Tibial artery (tissue), 4 donors: ENCODE measurements around the gene WASF2.

Source experiments
- DNase-seq, 2 donors: peaks; one replicate each; pipeline ENCODE4 v3.0.0-alpha.2; 2019
- H3K27ac ChIP-seq, 2 donors: fragments of 200-600 bp; sonication (generic) in 1 of 2; 1 replicate in 1 of 2; 2 replicates in 1 of 2; pipeline ENCODE4 v1.5.1; 2018 to 2019; ENCODE audit warnings: mild to moderate bottlenecking in 1 of 2
- H3K27me3 ChIP-seq, 2 donors: fragments of 200-600 bp; sonication (generic) in 1 of 2; one replicate each; pipeline versions ENCODE4 v1.5.1 to v1.6.0; 2016 to 2019
- H3K36me3 ChIP-seq, 3 donors: fragments of 200-600 bp; sonication (generic) in 2 of 3; one replicate each; pipeline ENCODE4 v1.5.1; 2016 to 2019; ENCODE audit warnings: mild to moderate bottlenecking in 2 of 3
- H3K4me1 ChIP-seq, 4 donors: fragments of 200-600 bp; sonication (generic) in 2 of 4; 1 replicate in 3 of 4; 2 replicates in 1 of 4; pipeline ENCODE4 v1.5.1; 2016 to 2019
- H3K4me3 ChIP-seq, 2 donors: fragments of 200-600 bp; sonication (generic) in 1 of 2; 1 replicate in 1 of 2; 2 replicates in 1 of 2; pipeline ENCODE4 v1.5.1; 2018 to 2019; ENCODE audit warnings: mild to moderate bottlenecking in 2 of 2
- H3K9me3 ChIP-seq, 3 donors: fragments of 200-600 bp; sonication (generic) in 1 of 3; one replicate each; pipeline ENCODE4 v1.5.1; 2016 to 2019
- intact Hi-C: fragments of 100-400 bp; cut with DNase I; formaldehyde crosslinking; loops from one replicate; pipeline ENCODE4 v1.15.0; 2023; ENCODE audit warnings: low total_unique reads
- TF ChIP-seq, protein P1 (sequence below), 2 experiments: fragments of 200-600 bp in 1 of 2; fragments of 450-650 bp in 1 of 2; IDR thresholded peaks; one replicate each; pipeline ENCODE4 v1.5.1; 2017 to 2019; ENCODE audit warnings: antibody characterized with exemption in 2 of 2, mild to moderate bottlenecking in 1 of 2, moderate library complexity in 1 of 2

Gene WASF2

DNA sequence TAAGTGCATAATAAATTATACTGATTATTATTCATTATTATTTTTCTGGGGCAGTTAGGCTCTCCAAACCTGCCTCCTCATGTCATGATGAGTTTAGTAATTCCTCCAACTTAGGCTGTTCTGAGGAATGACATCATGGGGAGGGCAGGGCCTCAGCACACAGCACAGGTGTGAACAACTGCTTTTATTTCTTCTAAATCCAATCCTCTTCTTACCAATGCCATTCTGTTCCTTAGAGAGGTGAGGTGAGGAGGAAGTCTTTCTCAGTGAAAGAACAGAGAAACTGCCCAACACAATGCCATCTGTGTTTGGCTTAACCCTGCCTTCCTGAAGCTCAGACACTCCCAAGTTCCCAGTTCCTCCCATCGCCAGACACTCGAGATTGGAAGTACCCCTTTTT is 45.4 kb upstream of the WASF2 start:
- TF ChIP-seq, protein P1, sequence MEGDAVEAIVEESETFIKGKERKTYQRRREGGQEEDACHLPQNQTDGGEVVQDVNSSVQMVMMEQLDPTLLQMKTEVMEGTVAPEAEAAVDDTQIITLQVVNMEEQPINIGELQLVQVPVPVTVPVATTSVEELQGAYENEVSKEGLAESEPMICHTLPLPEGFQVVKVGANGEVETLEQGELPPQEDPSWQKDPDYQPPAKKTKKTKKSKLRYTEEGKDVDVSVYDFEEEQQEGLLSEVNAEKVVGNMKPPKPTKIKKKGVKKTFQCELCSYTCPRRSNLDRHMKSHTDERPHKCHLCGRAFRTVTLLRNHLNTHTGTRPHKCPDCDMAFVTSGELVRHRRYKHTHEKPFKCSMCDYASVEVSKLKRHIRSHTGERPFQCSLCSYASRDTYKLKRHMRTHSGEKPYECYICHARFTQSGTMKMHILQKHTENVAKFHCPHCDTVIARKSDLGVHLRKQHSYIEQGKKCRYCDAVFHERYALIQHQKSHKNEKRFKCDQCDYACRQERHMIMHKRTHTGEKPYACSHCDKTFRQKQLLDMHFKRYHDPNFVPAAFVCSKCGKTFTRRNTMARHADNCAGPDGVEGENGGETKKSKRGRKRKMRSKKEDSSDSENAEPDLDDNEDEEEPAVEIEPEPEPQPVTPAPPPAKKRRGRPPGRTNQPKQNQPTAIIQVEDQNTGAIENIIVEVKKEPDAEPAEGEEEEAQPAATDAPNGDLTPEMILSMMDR (IDR thresholded peaks at IDR 0.05) = no peak
- Histone ChIP-seq H3K4me3 (no peak overlapping the region), H3K36me3 (peaks cover 19 to 32% (median 27%) of the 10 kb centered on the region in 3 donors), H3K27me3 (no peaks in the 10 kb centered on the region), H3K4me1 (peaks cover 4 to 54% (median 43%) of the 10 kb centered on the region in 4 donors), H3K9me3 (no peaks in the 10 kb centered on the region), H3K27ac (peak overlapping the region; percentile 76 to 82)
- intact Hi-C loops = loop anchor here (5.0 kb wide), 1 partner anchor 123 kb away; no protein-coding TSS in a partner anchor
- DNase-seq = no peak

DNA sequence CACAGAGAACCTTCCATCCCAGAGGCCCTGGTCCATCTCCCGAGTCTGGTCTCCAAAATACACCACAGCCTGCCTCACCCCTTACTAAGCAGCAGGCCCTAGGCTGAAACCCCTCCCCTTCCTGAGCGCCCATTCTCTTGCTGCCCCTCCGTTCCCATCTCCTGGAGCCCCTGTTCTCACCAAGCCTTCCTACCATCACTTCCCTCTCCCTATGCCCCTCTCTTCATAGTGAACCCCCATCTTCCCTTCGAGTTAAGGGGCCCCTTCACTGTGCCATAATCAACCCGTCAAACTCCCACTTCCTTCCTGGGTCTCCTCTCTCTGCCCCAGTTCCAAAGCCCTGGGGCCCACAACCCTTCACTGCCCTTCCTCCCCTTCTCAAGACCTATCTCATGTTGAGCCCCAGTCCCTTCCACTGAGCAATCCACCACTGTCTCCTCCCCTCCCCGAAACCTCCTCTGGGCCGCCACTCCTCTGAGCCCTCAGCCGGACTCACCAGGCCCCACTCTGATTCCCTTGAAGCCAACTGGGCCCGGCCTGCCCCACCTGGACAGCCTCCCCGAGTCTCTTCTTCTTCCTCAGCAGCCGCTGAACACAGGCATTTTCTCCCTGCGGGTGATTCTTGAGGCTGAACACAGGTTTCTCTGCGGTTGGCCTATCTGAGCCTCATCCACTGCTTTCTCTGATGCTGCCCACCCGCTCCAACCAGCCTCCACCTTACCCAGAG is 42.2 kb upstream of the WASF2 start:
- peak overlapping the region; percentile 2 to 38 for H3K27ac ChIP-seq
- no peak overlapping the region for H3K4me3 ChIP-seq
- no peaks in the 10 kb centered on the region for H3K9me3 ChIP-seq
- H3K36me3 ChIP-seq = peaks cover 19 to 32% (median 27%) of the 10 kb centered on the region in 3 donors
- peaks cover 11 to 50% (median 43%) of the 10 kb centered on the region in 4 donors for H3K4me1 ChIP-seq
- peak in 1 of 2 donors; percentile 63 for DNase-seq
- TF ChIP-seq, protein P1 (IDR thresholded peaks at IDR 0.05) = no peak
- intact Hi-C loops = no loop called here
- no peaks in the 10 kb centered on the region for H3K27me3 ChIP-seq

DNA sequence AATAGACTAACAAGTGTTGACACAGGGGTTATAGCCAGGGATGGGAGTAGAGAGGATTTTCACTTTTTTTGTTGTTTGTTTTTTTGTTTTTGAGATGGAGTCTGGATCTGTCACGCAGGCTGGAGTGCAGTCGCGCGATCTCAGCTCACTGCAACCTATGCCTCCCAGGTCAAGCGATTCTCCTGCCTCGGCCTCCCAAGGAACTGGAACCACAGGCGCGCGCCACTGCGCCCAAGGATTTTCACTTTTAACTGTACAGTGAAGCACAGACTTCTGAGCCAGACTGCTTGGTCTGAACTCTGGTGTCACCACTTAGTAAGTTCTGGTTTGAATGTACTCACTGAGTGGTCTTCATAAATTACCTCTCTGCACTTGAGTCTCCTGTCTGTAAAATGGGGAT is 40.2 kb upstream of the WASF2 start:
- Histone ChIP-seq H3K27me3 (no peaks in the 10 kb centered on the region), H3K4me1 (peaks cover 8 to 50% (median 42%) of the 10 kb centered on the region in 4 donors), H3K9me3 (no peaks in the 10 kb centered on the region), H3K36me3 (peaks cover 17 to 32% (median 24%) of the 10 kb centered on the region in 3 donors), H3K4me3 (no peak overlapping the region), H3K27ac (peak overlapping the region; percentile 86 to 89)
- TF ChIP-seq, protein P1 (IDR thresholded peaks at IDR 0.05) = no peak
- intact Hi-C loops = no loop called here
- DNase-seq = no peak

DNA sequence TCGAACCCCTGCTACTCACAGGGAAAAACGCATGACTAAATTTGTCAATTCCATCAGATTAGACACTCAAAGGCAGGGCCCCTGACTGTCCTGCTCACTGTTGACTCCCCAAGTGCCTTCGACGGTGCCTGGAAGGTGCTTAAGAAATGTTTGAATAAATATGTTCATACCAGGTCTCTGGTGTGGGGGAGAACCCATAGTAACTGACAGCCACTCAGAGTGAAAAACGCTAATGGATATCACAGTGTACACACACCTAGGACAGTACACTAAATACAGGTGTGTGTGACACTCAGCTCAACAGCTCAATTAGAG is 39.7 kb upstream of the WASF2 start:
- Histone ChIP-seq H3K4me1 (peaks cover 8 to 51% (median 46%) of the 10 kb centered on the region in 4 donors), H3K27me3 (no peaks in the 10 kb centered on the region), H3K27ac (peak overlapping the region; percentile 86 to 89), H3K9me3 (no peaks in the 10 kb centered on the region), H3K36me3 (peaks cover 12 to 27% (median 18%) of the 10 kb centered on the region in 3 donors), H3K4me3 (no peak overlapping the region)
- no peak for DNase-seq
- TF ChIP-seq, protein P1 (IDR thresholded peaks at IDR 0.05) = no peak
- intact Hi-C loops = loop anchor here (5.0 kb wide), 1 partner anchor 37 kb away; the partner anchor contains the start of gene WASF2

DNA sequence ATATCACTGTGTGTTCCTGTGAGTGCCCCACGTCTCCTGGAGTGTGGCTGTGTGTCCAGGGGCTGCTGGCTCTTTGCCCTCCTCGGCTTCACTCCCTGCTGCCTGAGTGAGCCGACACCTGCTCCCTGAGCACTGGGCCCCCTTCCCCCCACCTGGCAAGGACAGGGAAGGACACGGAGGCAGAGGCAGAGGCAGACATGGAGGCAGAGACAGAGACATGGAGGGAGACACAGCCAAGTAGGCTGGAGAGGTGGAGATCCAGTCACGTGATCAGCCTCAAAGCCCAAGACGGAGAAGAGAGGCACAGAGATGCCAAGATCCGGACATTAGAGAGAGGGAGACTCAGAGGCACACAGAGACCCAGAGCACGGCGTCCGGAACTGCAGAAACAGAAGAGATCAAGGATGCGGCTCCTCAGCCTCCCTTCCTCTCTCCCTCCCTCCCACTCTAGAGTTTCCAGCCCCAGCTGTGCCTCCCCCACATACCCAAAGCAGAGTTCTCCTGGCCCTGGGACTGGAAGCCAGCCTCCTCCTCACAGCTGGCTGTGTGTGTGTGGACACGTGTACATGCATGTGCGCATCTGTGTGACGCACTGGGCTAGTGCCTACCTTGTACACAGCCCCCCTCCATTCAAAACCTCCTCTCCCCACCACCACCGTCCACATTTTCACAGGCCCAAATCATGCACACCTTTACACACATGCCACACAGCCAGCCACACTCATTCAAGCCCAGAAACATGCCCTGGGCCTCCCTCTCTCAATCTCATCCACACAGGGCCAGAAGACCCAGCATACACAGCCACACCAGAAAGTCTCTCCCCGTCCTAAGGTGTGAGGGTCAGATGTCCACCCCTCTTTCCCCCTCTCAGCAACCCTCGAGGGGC is 39.1 kb upstream of the WASF2 start:
- H3K36me3 ChIP-seq = peaks cover 7 to 21% (median 12%) of the 10 kb centered on the region in 3 donors
- TF ChIP-seq, protein P1 (IDR thresholded peaks at IDR 0.05) = no peak
- peak overlapping the region; percentile 86 to 89 for H3K27ac ChIP-seq
- DNase-seq = peak; percentile 89
- H3K4me1 ChIP-seq = peaks cover 8 to 56% (median 47%) of the 10 kb centered on the region in 4 donors
- no peaks in the 10 kb centered on the region for H3K9me3 ChIP-seq
- H3K27me3 ChIP-seq = no peaks in the 10 kb centered on the region
- intact Hi-C loops = loop anchor here (5.0 kb wide), 1 partner anchor 37 kb away; the partner anchor contains the start of gene WASF2
- H3K4me3 ChIP-seq = peak overlapping the region; percentile 50 to 61
